Measurements from ENCODE around the gene CXCL10.
"Not testable (repeated sequence)": the region's sequence is repeated elsewhere in the genome, so short reads cannot be mapped to it uniquely, and the experiment has no call there.

Gene CXCL10

GRCh38 chr4:76024065-76024464 is 768 bp upstream of the CXCL10 start:
- DNase-seq = no peak

GRCh38 chr4:76022677-76023076 is 620 bp downstream of the CXCL10 start:
- no peak for DNase-seq

GRCh38 chr4:76022031-76022430 is 1.3 kb downstream of the CXCL10 start:
- no peak for DNase-seq

- DNase-seq = no peak
Observed at GRCh38 chr4:76017056-76017686, 6.1 kb downstream of the CXCL10 start.

- no peak for DNase-seq
Observed at GRCh38 chr4:76016393-76016792, 6.9 kb downstream of the CXCL10 start.

GRCh38 chr4:76013540-76013939 is 9.8 kb downstream of the CXCL10 start:
- DNase-seq = no peak

GRCh38 chr4:76012388-76012801 is 10.9 kb downstream of the CXCL10 start:
- DNase-seq = no peak

GRCh38 chr4:76011700-76012387 is 11.5 kb downstream of the CXCL10 start:
- no peak for DNase-seq

- no peak for DNase-seq
Observed at GRCh38 chr4:76011018-76011670, 12.2 kb downstream of the CXCL10 start.

GRCh38 chr4:76010576-76010975 is 12.7 kb downstream of the CXCL10 start:
- no peak for DNase-seq

- no peak for DNase-seq
Observed at GRCh38 chr4:76009311-76009710, 14.0 kb downstream of the CXCL10 start.

GRCh38 chr4:76007089-76007862 is 16.0 kb downstream of the CXCL10 start, which contains the start of gene CXCL9:
Gene CXCL9 (minus strand): TSS chr4:76007509. CDS start chr4:76007449, 60 bp downstream.
- no peak for DNase-seq

- no peak for DNase-seq
Observed at GRCh38 chr4:76003620-76004019, 19.7 kb downstream of the CXCL10 start.

- no peak for DNase-seq
Observed at GRCh38 chr4:76003035-76003434, 20.3 kb downstream of the CXCL10 start.

GRCh38 chr4:76002176-76002575 is 21.1 kb downstream of the CXCL10 start:
- DNase-seq = no peak

GRCh38 chr4:76001700-76002099 is 21.6 kb downstream of the CXCL10 start:
- DNase-seq = no peak

GRCh38 chr4:76000279-76000678 is 23.0 kb downstream of the CXCL10 start:
- no peak for DNase-seq

- not testable (repeated sequence) for DNase-seq
Observed at GRCh38 chr4:75998525-75999147, 24.7 kb downstream of the CXCL10 start.

GRCh38 chr4:75997946-75998345 is 25.4 kb downstream of the CXCL10 start:
- no peak for DNase-seq

- DNase-seq = no peak
Observed at GRCh38 chr4:75997081-75997480, 26.2 kb downstream of the CXCL10 start.

GRCh38 chr4:75995727-75996126 is 27.6 kb downstream of the CXCL10 start:
- DNase-seq = peak; percentile 23

GRCh38 chr4:75992462-75992861 is 30.8 kb downstream of the CXCL10 start:
- no peak for DNase-seq
